Measurements from ENCODE around the gene STX18. TPM values are rescaled to one million over a fixed set of nuclear protein-coding genes. Genes with fewer than 3 reads are reported as not detected.

Gene STX18
- total and polyA plus RNA-seq, 10 of the 15 experiments (the other 5 are each of a cell fraction or from before 2014, with no cell fraction given): 8.2 to 46.6 (median 31.1) TPM

- TF ChIP-seq ZNF687 (IDR thresholded peaks at IDR 0.05) (0 out of 2 replicates have a peak, but pooled peaks have one; percentile 46), E2F4 (IDR thresholded peaks at IDR 0.05; ENCODE audit: low read depth, low read length) (no peak), MTA2 (IDR thresholded peaks at IDR 0.05; ENCODE audit: low read depth) (no peak), SP1 (IDR thresholded peaks at IDR 0.05; ENCODE audit: low read depth, low read length) (no peak), ZNF622 (IDR thresholded peaks at IDR 0.05) (no peak), EED (IDR thresholded peaks at IDR 0.05; ENCODE audit: low read depth) (no peak), CEBPB (IDR thresholded peaks at IDR 0.05; ENCODE audit: borderline replicate concordance in 1 of 2, low read depth in 2 of 2, low read length in 2 of 2) (no peak), IKZF1 (conservative IDR thresholded peaks at IDR 0.05) (peak; percentile 45), POLR2A (IDR thresholded peaks at IDR 0.05; ENCODE audit: low read depth, low read length) (peak; percentile 61), GATAD2B (conservative IDR thresholded peaks at IDR 0.05; ENCODE audit: low read depth) (peak; percentile 52; the same call in 1 of the 2 replicates), ZBTB40 (IDR thresholded peaks at IDR 0.05; ENCODE audit: borderline replicate concordance) (no peak), JUND (IDR thresholded peaks at IDR 0.05; ENCODE audit: low read depth, low read length) (no peak), ATF2 (IDR thresholded peaks at IDR 0.05; ENCODE audit: low read length) (no peak)
- TF ChIP-seq, protein P1, sequence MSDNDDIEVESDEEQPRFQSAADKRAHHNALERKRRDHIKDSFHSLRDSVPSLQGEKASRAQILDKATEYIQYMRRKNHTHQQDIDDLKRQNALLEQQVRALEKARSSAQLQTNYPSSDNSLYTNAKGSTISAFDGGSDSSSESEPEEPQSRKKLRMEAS (IDR thresholded peaks at IDR 0.05; ENCODE audit: low read depth, low read length): no peak
- TF ChIP-seq, protein P2, sequence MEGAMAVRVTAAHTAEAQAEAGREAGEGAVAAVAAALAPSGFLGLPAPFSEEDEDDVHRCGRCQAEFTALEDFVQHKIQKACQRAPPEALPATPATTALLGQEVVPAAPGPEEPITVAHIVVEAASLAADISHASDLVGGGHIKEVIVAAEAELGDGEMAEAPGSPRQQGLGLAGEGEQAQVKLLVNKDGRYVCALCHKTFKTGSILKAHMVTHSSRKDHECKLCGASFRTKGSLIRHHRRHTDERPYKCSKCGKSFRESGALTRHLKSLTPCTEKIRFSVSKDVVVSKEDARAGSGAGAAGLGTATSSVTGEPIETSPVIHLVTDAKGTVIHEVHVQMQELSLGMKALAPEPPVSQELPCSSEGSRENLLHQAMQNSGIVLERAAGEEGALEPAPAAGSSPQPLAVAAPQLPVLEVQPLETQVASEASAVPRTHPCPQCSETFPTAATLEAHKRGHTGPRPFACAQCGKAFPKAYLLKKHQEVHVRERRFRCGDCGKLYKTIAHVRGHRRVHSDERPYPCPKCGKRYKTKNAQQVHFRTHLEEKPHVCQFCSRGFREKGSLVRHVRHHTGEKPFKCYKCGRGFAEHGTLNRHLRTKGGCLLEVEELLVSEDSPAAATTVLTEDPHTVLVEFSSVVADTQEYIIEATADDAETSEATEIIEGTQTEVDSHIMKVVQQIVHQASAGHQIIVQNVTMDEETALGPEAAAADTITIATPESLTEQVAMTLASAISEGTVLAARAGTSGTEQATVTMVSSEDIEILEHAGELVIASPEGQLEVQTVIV (IDR thresholded peaks at IDR 0.05; ENCODE audit: borderline replicate concordance, partially characterized antibody): no peak
Measured at GRCh38 chr4:4575284-4576211, 33.7 kb upstream of the STX18 start (continued).
